Peyer's patch (tissue), 4 donors: ENCODE results near the gene LRRK2. TPM values are rescaled to one million over a fixed set of nuclear protein-coding genes. Genes with fewer than 3 reads are reported as not detected.

Source experiments
- DNase-seq, 3 donors: peaks; one replicate each; pipeline ENCODE4 v3.0.0-alpha.2; 2017 to 2019
- H3K27ac ChIP-seq, 4 donors: fragments of 200-600 bp; sonication (generic); one replicate each; pipeline ENCODE4 v1.5.1; 2016 to 2019
- H3K27me3 ChIP-seq, 2 donors: fragments of 200-600 bp; sonication (generic); one replicate each; pipeline ENCODE4 v1.5.1; 2019
- H3K36me3 ChIP-seq, 3 donors: fragments of 200-600 bp; sonication (generic); one replicate each; pipeline ENCODE4 v1.5.1; 2016 to 2019
- H3K4me1 ChIP-seq, 4 donors: fragments of 200-600 bp; sonication (generic); one replicate each; pipeline ENCODE4 v1.5.1; 2016 to 2019
- H3K4me3 ChIP-seq, 4 donors: fragments of 200-600 bp; sonication (generic); 1 replicate in 3 of 4; 2 replicates in 1 of 4; pipeline ENCODE4 v1.5.1; 2016 to 2019; ENCODE audit warnings: mild to moderate bottlenecking in 1 of 4
- H3K9me3 ChIP-seq, 4 donors: fragments of 200-600 bp; sonication (generic); one replicate each; pipeline ENCODE4 v1.5.1; 2016 to 2019; ENCODE audit warnings: mild to moderate bottlenecking in 1 of 4
- POLR2A ChIP-seq, 2 donors: fragments of 450-650 bp; IDR thresholded peaks; one replicate each; pipeline ENCODE4 v1.5.1; 2017; ENCODE audit warnings: antibody characterized with exemption in 2 of 2, mild to moderate bottlenecking in 2 of 2, moderate library complexity in 2 of 2
- total RNA-seq, 4 donors: library from RNA; depleted of rRNA; stranded (reverse); fragments of >200 nt; gene quantifications; one replicate each; pipeline ENCODE4 v1.1.0, GENCODE V29; 2016
- TF ChIP-seq, protein P1 (sequence below), 6 experiments: fragments of 450-650 bp in 4 of 6; fragments of 200-600 bp in 2 of 6; sonication (generic) in 1 of 6; IDR thresholded peaks; one replicate each; pipeline ENCODE4 v1.5.1; 2017 to 2019; ENCODE audit warnings: antibody characterized with exemption in 6 of 6, mild to moderate bottlenecking in 3 of 6, moderate library complexity in 1 of 6

LRRK2 gene
- total RNA-seq, 4 donors from 2014 or later = 2.6 to 44.6 (median 4.9) TPM

DNA sequence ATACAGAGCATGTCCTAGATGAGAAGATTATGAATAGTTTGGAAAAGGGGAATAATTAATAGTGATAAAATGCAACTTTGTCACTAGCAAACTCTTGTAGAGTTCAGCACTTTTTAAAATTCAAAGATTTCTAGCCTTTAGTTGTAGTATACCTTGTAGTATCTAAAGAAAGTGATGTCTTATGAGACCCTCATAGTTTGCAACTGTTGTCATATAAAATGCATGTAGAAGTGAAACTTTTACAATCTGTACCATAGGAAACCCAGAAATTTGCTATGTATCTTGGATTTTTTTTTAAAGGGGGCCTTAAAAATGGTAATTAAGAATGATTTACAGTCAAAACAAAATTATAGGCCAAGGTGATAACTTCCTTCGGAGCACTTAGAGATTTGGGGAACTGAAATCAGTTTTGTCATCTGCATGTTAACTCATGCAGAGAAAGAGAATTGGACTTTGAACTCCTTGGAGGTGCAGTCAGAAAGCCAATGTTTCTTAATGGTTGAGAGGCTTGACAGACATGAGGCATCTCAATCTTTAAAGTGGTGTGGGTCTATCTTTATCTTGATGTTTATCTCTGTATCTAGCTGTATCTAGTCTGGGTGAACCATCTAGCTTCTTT lies 1.3 kb downstream of the LRRK2 start:
- Histone ChIP-seq H3K9me3 (no peaks in the 10 kb centered on the region), H3K27ac (peak overlapping the region; percentile 87 to 96 (median 90)), H3K4me3 (peak overlapping the region; percentile 53 to 77 (median 61)), H3K27me3 (no peaks in the 10 kb centered on the region), H3K4me1 (no peaks in the 10 kb centered on the region), H3K36me3 (no peaks in the 10 kb centered on the region)
- DNase-seq = no peak
- TF ChIP-seq, protein P1, sequence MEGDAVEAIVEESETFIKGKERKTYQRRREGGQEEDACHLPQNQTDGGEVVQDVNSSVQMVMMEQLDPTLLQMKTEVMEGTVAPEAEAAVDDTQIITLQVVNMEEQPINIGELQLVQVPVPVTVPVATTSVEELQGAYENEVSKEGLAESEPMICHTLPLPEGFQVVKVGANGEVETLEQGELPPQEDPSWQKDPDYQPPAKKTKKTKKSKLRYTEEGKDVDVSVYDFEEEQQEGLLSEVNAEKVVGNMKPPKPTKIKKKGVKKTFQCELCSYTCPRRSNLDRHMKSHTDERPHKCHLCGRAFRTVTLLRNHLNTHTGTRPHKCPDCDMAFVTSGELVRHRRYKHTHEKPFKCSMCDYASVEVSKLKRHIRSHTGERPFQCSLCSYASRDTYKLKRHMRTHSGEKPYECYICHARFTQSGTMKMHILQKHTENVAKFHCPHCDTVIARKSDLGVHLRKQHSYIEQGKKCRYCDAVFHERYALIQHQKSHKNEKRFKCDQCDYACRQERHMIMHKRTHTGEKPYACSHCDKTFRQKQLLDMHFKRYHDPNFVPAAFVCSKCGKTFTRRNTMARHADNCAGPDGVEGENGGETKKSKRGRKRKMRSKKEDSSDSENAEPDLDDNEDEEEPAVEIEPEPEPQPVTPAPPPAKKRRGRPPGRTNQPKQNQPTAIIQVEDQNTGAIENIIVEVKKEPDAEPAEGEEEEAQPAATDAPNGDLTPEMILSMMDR (IDR thresholded peaks at IDR 0.05) = no peak
- no peak for TF ChIP-seq POLR2A (IDR thresholded peaks at IDR 0.05)

DNA sequence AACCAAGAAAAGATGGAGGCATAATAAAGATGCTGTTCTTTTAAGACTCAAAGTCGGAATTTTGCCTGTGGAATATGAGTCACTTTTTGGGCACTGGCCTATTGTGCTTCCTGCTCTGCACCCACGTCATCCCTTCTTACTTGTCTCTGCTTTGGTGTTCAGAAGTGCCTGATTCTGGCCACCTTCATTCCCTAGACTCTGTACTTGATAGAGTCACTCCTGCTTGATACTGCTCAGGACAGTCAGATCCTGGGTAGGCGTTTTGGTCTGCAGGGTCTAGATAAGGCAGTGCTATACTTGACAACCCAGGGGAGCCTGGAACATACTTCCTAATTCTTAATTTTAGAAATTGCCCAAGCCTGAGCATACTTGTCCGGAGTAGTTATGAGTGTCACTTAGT lies 1.9 kb downstream of the LRRK2 start:
- no peaks in the 10 kb centered on the region for H3K4me1 ChIP-seq
- no peaks in the 10 kb centered on the region for H3K27me3 ChIP-seq
- no peak for TF ChIP-seq POLR2A (IDR thresholded peaks at IDR 0.05)
- TF ChIP-seq, protein P1 (IDR thresholded peaks at IDR 0.05) = no peak
- H3K9me3 ChIP-seq = no peaks in the 10 kb centered on the region
- peak overlapping the region in 3 of 4 donors; percentile 53 to 66 (median 56) for H3K4me3 ChIP-seq
- H3K27ac ChIP-seq = peak overlapping the region; percentile 87 to 96 (median 90)
- no peaks in the 10 kb centered on the region for H3K36me3 ChIP-seq
- peak in 2 of 3 donors; percentile 38 to 60 for DNase-seq

DNA sequence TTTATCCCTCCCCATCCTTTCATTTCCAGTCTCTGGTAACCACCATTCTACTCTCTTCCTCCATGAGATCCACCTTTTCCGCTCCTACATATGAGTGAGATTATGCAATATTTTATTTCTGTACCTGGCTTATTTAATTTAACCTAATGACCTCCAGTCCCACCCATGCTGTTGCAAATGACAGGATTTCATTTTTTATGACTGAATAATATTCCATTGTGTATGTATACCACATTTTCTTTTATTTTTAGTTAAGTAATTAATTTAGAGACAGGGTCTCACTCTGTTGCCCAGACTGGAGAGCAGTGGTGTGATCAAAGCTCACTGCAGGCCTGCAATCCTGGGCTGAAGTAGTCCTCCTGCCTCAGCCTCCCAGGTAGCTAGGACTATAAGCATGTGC lies 2.6 kb downstream of the LRRK2 start:
- H3K9me3 ChIP-seq = no peaks in the 10 kb centered on the region
- no peaks in the 10 kb centered on the region for H3K4me1 ChIP-seq
- no peak overlapping the region for H3K4me3 ChIP-seq
- TF ChIP-seq, protein P1 (IDR thresholded peaks at IDR 0.05) = no peak
- peak overlapping the region in 2 of 4 donors; percentile 90 to 96 for H3K27ac ChIP-seq
- no peaks in the 10 kb centered on the region for H3K36me3 ChIP-seq
- no peaks in the 10 kb centered on the region for H3K27me3 ChIP-seq
- DNase-seq = no peak

DNA sequence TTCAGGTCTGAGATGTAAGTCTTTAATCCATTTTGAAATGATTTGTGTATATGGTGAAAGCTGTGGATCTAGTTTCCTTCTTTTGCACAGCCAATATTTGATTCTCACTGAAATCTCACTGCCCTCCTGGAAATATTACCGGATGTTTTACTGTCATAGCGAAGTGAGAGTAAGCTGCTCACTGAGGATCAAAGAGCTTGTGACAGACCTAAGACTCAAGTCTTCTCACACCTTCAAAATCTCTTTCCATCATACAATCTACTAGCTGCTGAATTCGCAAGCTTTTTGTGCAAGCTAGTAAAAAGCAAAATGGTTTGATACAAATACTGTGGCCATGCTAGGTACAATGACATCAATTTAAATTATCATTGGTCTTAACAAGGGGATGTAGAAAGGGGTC lies 3.9 kb downstream of the LRRK2 start:
- Histone ChIP-seq H3K27ac (peak overlapping the region in 2 of 4 donors; percentile 25 to 59), H3K4me1 (no peaks in the 10 kb centered on the region), H3K4me3 (no peak overlapping the region), H3K9me3 (no peaks in the 10 kb centered on the region), H3K27me3 (no peaks in the 10 kb centered on the region), H3K36me3 (no peaks in the 10 kb centered on the region)
- TF ChIP-seq, protein P1 (IDR thresholded peaks at IDR 0.05) = no peak
- no peak for TF ChIP-seq POLR2A (IDR thresholded peaks at IDR 0.05)
- no peak for DNase-seq

DNA sequence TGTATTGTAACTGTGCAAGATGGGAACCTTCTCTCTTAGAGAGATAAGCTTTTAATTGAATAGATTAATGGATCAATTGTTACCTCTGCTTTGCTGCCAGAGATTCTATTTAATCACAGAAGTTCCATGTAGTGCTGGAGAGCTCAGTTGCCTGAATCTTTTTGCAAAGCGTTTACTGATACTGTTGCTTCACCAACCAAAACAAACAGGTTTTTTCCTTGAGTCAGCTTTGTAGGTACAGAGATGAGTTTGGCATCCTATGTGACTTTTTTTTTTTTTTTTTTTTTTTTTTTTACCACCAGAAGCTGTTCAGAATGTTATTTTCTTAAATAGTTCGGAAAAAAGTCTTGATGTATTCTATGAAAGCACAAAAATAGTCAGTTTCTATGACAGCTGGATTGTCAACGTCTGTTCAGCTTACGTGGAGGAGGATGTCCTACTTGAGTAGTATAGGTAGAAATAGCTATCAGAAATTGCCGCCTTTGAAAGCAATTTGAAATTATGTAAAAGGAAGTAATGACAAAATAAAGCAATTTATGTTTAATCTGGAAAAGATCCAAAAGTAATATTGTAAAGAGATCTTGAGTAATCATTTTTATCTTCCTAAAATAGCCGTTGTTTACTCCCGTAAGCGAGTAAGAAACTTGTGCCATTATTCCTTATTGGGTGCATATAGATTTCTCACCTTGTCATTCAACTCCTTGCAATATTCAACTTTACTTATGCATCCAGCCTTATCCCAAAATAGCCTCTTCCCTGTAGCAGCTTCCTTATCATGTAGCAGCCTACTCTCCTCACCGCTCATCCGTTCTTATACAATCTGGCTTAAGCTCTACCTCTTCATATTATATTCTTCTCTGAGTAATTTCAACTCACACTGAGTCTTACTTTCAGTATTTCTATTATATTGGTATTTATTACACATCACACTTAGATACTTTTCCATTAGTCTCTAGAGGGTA lies 5.2 kb downstream of the LRRK2 start:
- H3K27me3 ChIP-seq = no peaks in the 10 kb centered on the region
- peak overlapping the region in 2 of 4 donors; percentile 25 to 35 for H3K27ac ChIP-seq
- TF ChIP-seq POLR2A (IDR thresholded peaks at IDR 0.05) = no peak
- TF ChIP-seq, protein P1 (IDR thresholded peaks at IDR 0.05) = no peak

More for the DNA sequence above, 5.2 kb downstream of the LRRK2 start:
- Histone ChIP-seq H3K4me1 (no peaks in the 10 kb centered on the region), H3K4me3 (no peak overlapping the region), H3K36me3 (no peaks in the 10 kb centered on the region), H3K9me3 (no peaks in the 10 kb centered on the region)
- DNase-seq = no peak
